Activated CD8-positive, alpha-beta T cell treated with anti-CD3 and anti-CD28 coated beads, Interleukin-2, amount 10 ng/mL, durations not matched to agents 7 days and 5 days (primary cell): ENCODE measurements around the gene MRPL17. TPM values are rescaled to one million over a fixed set of nuclear protein-coding genes. Genes with fewer than 3 reads are reported as not detected.
A peak's percentile ranks its signal among the peaks of the same experiment; 100 is the strongest.

Experiments used
- ATAC-seq: fragments of 150-1000 bp; cut with Tn5 transposase; one replicate; pipeline ENCODE4 v1.10.0; 2021; ENCODE audit warnings: moderate library complexity
- CTCF ChIA-PET: fragments of 350-600 bp; sonication (Branson Sonifier 250); formaldehyde crosslinking; loops from one replicate; lab custom pipeline; 2021; ENCODE audit warnings: antibody characterized with exemption; lab: Charles Lee
- POLR2A ChIA-PET: fragments of 350-600 bp; sonication (Branson Sonifier 250); formaldehyde crosslinking; loops from one replicate; lab custom pipeline; 2021; ENCODE audit warnings: antibody characterized with exemption; lab: Charles Lee
- DNase-seq: peaks from one replicate; pipeline ENCODE4 v3.0.0-alpha.2; 2020
- H3K27ac Mint-ChIP-seq: one replicate; pipeline ENCODE4 v1.8.0; 2021; ENCODE audit warnings: mild to moderate bottlenecking, mixed read lengths
- H3K27me3 Mint-ChIP-seq: one replicate; pipeline ENCODE4 v1.8.0; 2021; ENCODE audit warnings: low read depth, mixed read lengths
- H3K36me3 Mint-ChIP-seq: one replicate; pipeline ENCODE4 v1.8.0; 2021; ENCODE audit warnings: low read depth, mixed read lengths
- H3K4me1 Mint-ChIP-seq: one replicate; pipeline ENCODE4 v1.8.0; 2021; ENCODE audit warnings: low read depth, mixed read lengths
- H3K4me3 Mint-ChIP-seq: one replicate; pipeline ENCODE4 v1.8.0; 2021; ENCODE audit warnings: mild to moderate bottlenecking, mixed read lengths
- H3K9me3 Mint-ChIP-seq: one replicate; pipeline ENCODE4 v1.8.0; 2022; ENCODE audit warnings: mixed read lengths; ENCODE audit not compliant: insufficient read depth
- total RNA-seq, 2 experiments: library from RNA; stranded (reverse); gene quantifications; one replicate each; pipeline ENCODE4 v1.2.3, GENCODE V29; 2021

MRPL17 gene
- total RNA-seq, 2 experiments from 2014 or later = 60.6 to 69.2 TPM

DNA sequence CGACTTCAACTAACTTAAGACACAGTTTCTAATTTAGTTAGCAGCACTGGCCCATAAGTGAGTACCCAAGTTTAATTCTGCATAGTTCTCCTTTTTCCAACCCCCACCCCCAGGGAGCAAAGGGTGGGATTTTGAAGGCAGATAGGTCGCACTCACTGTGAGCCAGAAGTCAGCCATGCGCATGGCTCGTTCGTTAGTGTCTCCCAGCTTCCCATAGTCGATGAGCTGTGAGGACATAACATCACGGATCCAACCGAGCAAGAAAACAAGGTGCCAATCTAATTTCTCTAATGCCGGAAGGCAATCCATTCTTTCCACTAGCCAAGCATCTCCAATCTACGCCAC is 577 bp downstream of the MRPL17 start:
- peaks cover 40% of the 10 kb centered on the region for H3K36me3 Mint-ChIP-seq
- peak overlapping the region; percentile 99 for H3K4me3 Mint-ChIP-seq
- no peaks in the 10 kb centered on the region for H3K27me3 Mint-ChIP-seq
- CTCF ChIA-PET = interaction anchor here (0.7 to 5.5 kb wide), 36 partner anchors 10 to 304 kb away, joined by 3 to 93 read pairs (median 6); partner anchors contain the start of genes HPX, ILK, RRP8 and TAF10
- peak overlapping the region; percentile 97 for H3K27ac Mint-ChIP-seq
- H3K4me1 Mint-ChIP-seq = peaks cover 28% of the 10 kb centered on the region
- no peak for DNase-seq
- no peaks in the 10 kb centered on the region for H3K9me3 Mint-ChIP-seq
- POLR2A ChIA-PET = interaction anchor here (0.8 to 3.7 kb wide), 6 partner anchors 51 to 304 kb away, joined by 3 to 27 read pairs (median 6); partner anchors contain the start of gene TPP1
- ATAC-seq = peak; percentile 1

- H3K4me1 Mint-ChIP-seq = peaks cover 28% of the 10 kb centered on the region
- CTCF ChIA-PET = interaction anchor here (0.7 to 5.5 kb wide), 10 partner anchors 9 to 304 kb away, joined by 3 to 93 read pairs (median 39); partner anchors contain the start of genes ILK, RRP8, TAF10 and TPP1
- DNase-seq = no peak
- POLR2A ChIA-PET = interaction anchor here (0.7 to 3.7 kb wide), 4 partner anchors 63 to 184 kb away, joined by 3 to 27 read pairs (median 4); partner anchors contain the start of gene TPP1
- H3K27me3 Mint-ChIP-seq = no peaks in the 10 kb centered on the region
- ATAC-seq = no peak
- H3K4me3 Mint-ChIP-seq = peak overlapping the region; percentile 99
- no peaks in the 10 kb centered on the region for H3K9me3 Mint-ChIP-seq
- peaks cover 42% of the 10 kb centered on the region for H3K36me3 Mint-ChIP-seq
- peak overlapping the region; percentile 97 for H3K27ac Mint-ChIP-seq
Measured at GRCh38 chr11:6681949-6682348, 1.2 kb downstream of the MRPL17 start.

GRCh38 chr11:6681505-6681904 is 1.6 kb downstream of the MRPL17 start:
- Mint-ChIP-seq H3K27me3 (no peaks in the 10 kb centered on the region), H3K36me3 (peaks cover 42% of the 10 kb centered on the region), H3K4me1 (peaks cover 28% of the 10 kb centered on the region), H3K4me3 (peak overlapping the region; percentile 99), H3K27ac (peak overlapping the region; percentile 61), H3K9me3 (no peaks in the 10 kb centered on the region)
- no peak for ATAC-seq
- POLR2A ChIA-PET = interaction anchor here (0.7 to 3.7 kb wide), 3 partner anchors 62 to 184 kb away, joined by 3 to 27 read pairs (median 3); partner anchors contain the start of gene TPP1
- no peak for DNase-seq
- CTCF ChIA-PET = interaction anchor here (0.7 to 5.5 kb wide), 10 partner anchors 9 to 303 kb away, joined by 3 to 93 read pairs (median 39); partner anchors contain the start of genes ILK, RRP8, TAF10 and TPP1

- Mint-ChIP-seq H3K4me3 (no peak overlapping the region), H3K27me3 (no peaks in the 10 kb centered on the region), H3K36me3 (peaks cover 39% of the 10 kb centered on the region), H3K4me1 (peaks cover 45% of the 10 kb centered on the region), H3K9me3 (no peaks in the 10 kb centered on the region), H3K27ac (no peak overlapping the region)
- ATAC-seq (no peak), DNase-seq (no peak)
- POLR2A ChIA-PET = interaction anchor here (1.5 kb wide), 1 partner anchor 65 kb away, joined by 4 read pairs; the partner anchor contains the start of gene TAF10
- CTCF ChIA-PET = interaction anchor here (1.0 to 2.4 kb wide), 4 partner anchors 9 to 298 kb away, joined by 4 to 17 read pairs (median 4); no protein-coding TSS in a partner anchor
Measured at GRCh38 chr11:6677018-6677417, 6.1 kb downstream of the MRPL17 start.

DNA sequence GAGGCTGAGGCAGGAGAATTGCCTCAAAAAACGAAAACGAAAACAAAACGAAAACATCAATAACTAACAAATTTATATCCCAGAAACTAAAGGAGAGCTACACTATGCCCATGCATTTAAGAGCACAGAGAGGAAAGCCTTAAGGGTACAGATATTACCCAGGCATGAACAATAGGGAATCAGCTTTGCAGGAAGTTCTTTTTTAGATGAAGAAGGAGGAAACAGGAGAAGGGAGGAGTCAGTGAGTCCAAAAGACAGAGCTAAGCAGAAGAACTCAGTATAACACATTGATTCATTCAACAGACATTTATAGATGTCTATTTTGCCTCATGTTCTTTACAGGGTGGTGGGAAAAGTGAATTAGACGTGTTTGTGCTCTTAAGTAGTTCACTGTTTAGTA is 8.3 kb downstream of the MRPL17 start:
- no peak overlapping the region for H3K27ac Mint-ChIP-seq
- ATAC-seq (no peak), DNase-seq (no peak)
- peaks cover 48% of the 10 kb centered on the region for H3K4me1 Mint-ChIP-seq
- H3K9me3 Mint-ChIP-seq = no peaks in the 10 kb centered on the region
- ChIA-PET POLR2A (no interaction called here), CTCF (interaction anchor here (0.8 to 5.6 kb wide), 7 partner anchors 8 to 296 kb away, joined by 3 to 61 read pairs (median 4); partner anchors contain the start of genes MRPL17 and TAF10)
- peaks cover 29% of the 10 kb centered on the region for H3K36me3 Mint-ChIP-seq
- H3K27me3 Mint-ChIP-seq = no peaks in the 10 kb centered on the region
- H3K4me3 Mint-ChIP-seq = no peak overlapping the region

- H3K4me1 Mint-ChIP-seq = peaks cover 52% of the 10 kb centered on the region
- POLR2A ChIA-PET = interaction anchor here (0.8 kb wide), 1 partner anchor 52 kb away, joined by 3 read pairs; no protein-coding TSS in a partner anchor
- ATAC-seq (no peak), DNase-seq (no peak)
- peak overlapping the region; percentile 56 for H3K27ac Mint-ChIP-seq
- peaks cover 25% of the 10 kb centered on the region for H3K36me3 Mint-ChIP-seq
- H3K27me3 Mint-ChIP-seq = no peaks in the 10 kb centered on the region
- no peak overlapping the region for H3K4me3 Mint-ChIP-seq
- H3K9me3 Mint-ChIP-seq = no peaks in the 10 kb centered on the region
- CTCF ChIA-PET = interaction anchor here (0.5 to 5.6 kb wide), 10 partner anchors 9 to 295 kb away, joined by 3 to 61 read pairs (median 5); partner anchors contain the start of genes MRPL17 and TAF10
Measured at GRCh38 chr11:6674219-6674597, 8.9 kb downstream of the MRPL17 start.

GRCh38 chr11:6673523-6674218 is 9.5 kb downstream of the MRPL17 start:
- Mint-ChIP-seq H3K4me1 (peaks cover 55% of the 10 kb centered on the region), H3K9me3 (no peaks in the 10 kb centered on the region), H3K27ac (peak overlapping the region; percentile 56), H3K27me3 (no peaks in the 10 kb centered on the region), H3K36me3 (peaks cover 20% of the 10 kb centered on the region), H3K4me3 (peak overlapping the region; percentile 9)
- DNase-seq = no peak
- ChIA-PET CTCF (interaction anchor here (0.5 to 5.6 kb wide), 10 partner anchors 9 to 295 kb away, joined by 3 to 61 read pairs (median 5); partner anchors contain the start of genes MRPL17 and TAF10), POLR2A (interaction anchor here (0.8 kb wide), 1 partner anchor 52 kb away, joined by 3 read pairs; no protein-coding TSS in a partner anchor)
- no peak for ATAC-seq

DNA sequence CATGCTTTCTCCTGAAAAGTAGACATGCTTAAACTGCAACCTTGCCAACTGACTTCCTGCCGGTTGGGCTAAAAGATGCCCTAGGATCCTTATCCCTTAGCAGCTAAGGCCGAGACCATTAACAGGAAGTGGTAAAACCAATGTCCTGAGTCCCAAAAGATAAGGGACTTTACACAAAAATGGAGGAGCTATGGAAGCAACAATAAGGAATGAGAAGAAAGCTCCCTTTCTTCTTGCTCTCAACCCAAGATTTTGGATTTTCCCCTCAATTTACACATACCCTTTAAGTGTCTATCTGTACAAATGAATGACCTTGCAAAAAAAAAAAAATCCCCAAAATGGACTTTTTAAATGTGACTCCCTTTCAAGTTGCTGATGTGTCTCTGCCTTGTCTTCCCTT is 11.1 kb downstream of the MRPL17 start:
- peaks cover 72% of the 10 kb centered on the region for H3K4me1 Mint-ChIP-seq

GRCh38 chr11:6670202-6670830 is 12.8 kb downstream of the MRPL17 start:
- ChIA-PET CTCF (interaction anchor here (0.8 to 5.6 kb wide), 5 partner anchors 8 to 139 kb away, joined by 3 to 61 read pairs (median 14); partner anchors contain the start of genes MRPL17, TAF10 and TPP1), POLR2A (no interaction called here)
- H3K27me3 Mint-ChIP-seq = no peaks in the 10 kb centered on the region
- ATAC-seq (no peak), DNase-seq (no peak)
- peak overlapping the region; percentile 43 for H3K27ac Mint-ChIP-seq
- H3K36me3 Mint-ChIP-seq = peaks cover 14% of the 10 kb centered on the region
- H3K9me3 Mint-ChIP-seq = no peaks in the 10 kb centered on the region
- H3K4me1 Mint-ChIP-seq = peaks cover 81% of the 10 kb centered on the region
- H3K4me3 Mint-ChIP-seq = peak overlapping the region; percentile 3

More for the DNA sequence above, 11.1 kb downstream of the MRPL17 start:
- H3K4me3 Mint-ChIP-seq = no peak overlapping the region
- no peak for DNase-seq
- POLR2A ChIA-PET = interaction anchor here (0.6 to 2.2 kb wide), 4 partner anchors 8 to 944 kb away, joined by 3 to 8 read pairs (median 6); partner anchors contain the start of gene TAF10
- ATAC-seq = no peak
- CTCF ChIA-PET = interaction anchor here (0.7 to 5.6 kb wide), 10 partner anchors 11 to 293 kb away, joined by 3 to 61 read pairs (median 4); partner anchors contain the start of genes ARFIP2, MRPL17, TAF10 and TIMM10B
- H3K27me3 Mint-ChIP-seq = no peaks in the 10 kb centered on the region
- H3K27ac Mint-ChIP-seq = no peak overlapping the region
- peaks cover 19% of the 10 kb centered on the region for H3K36me3 Mint-ChIP-seq
- no peaks in the 10 kb centered on the region for H3K9me3 Mint-ChIP-seq

DNA sequence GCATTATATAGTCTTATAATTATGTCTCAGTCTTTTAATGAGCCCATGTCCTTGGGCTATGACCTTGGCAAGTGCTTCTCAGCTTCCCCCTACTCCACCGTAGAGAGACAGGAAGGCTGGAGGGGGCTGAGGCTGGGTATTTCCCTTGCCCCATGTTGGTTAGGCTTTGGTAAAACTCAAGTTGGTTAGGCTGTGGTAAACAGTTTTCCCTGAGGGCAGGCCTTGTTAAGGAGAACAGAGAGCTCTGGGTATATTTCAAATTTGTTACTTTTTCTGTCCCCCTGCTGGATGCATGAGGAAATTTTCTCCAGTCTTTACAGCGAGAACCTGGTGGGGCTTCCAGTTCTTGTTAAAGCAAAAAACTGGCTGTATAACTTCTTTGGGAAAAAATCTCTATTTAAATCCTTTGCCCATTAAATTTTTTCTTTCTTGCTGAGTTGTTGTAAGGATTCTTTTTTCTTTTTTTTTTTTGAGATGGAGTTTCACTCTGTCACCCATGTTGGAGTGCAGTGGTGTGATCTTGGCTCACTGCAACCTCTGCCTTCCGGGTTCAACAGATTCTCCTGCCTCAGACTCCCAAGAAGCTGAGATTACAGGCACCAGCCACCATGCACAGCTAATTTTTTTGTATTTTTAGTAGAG is 15.3 kb downstream of the MRPL17 start:
- Mint-ChIP-seq H3K36me3 (peaks cover 11% of the 10 kb centered on the region), H3K27ac (peak overlapping the region; percentile 68)

More for the DNA sequence above, 15.3 kb downstream of the MRPL17 start:
- H3K9me3 Mint-ChIP-seq = no peaks in the 10 kb centered on the region
- DNase-seq = peak; percentile 71
- ChIA-PET POLR2A (interaction anchor here (0.6 to 2.3 kb wide), 5 partner anchors 49 to 261 kb away, joined by 3 to 11 read pairs (median 4); partner anchors contain the start of genes ILK, RRP8, TAF10 and TPP1), CTCF (interaction anchor here (0.7 to 3.2 kb wide), 26 partner anchors 9 to 289 kb away, joined by 3 to 32 read pairs (median 6); partner anchors contain the start of genes ILK, MRPL17, RRP8 and TAF10)
- peak; percentile 80 for ATAC-seq
- H3K4me1 Mint-ChIP-seq = peaks cover 72% of the 10 kb centered on the region
- no peak overlapping the region for H3K4me3 Mint-ChIP-seq
- peaks cover 3% of the 10 kb centered on the region for H3K27me3 Mint-ChIP-seq
